ENCODE measurements around the gene CAMK1D. TPM values are rescaled to one million over a fixed set of nuclear protein-coding genes. Genes with fewer than 3 reads are reported as not detected.

CAMK1D gene
- total RNA-seq, 1 donor from 2014 or later = 12.8 TPM

DNA sequence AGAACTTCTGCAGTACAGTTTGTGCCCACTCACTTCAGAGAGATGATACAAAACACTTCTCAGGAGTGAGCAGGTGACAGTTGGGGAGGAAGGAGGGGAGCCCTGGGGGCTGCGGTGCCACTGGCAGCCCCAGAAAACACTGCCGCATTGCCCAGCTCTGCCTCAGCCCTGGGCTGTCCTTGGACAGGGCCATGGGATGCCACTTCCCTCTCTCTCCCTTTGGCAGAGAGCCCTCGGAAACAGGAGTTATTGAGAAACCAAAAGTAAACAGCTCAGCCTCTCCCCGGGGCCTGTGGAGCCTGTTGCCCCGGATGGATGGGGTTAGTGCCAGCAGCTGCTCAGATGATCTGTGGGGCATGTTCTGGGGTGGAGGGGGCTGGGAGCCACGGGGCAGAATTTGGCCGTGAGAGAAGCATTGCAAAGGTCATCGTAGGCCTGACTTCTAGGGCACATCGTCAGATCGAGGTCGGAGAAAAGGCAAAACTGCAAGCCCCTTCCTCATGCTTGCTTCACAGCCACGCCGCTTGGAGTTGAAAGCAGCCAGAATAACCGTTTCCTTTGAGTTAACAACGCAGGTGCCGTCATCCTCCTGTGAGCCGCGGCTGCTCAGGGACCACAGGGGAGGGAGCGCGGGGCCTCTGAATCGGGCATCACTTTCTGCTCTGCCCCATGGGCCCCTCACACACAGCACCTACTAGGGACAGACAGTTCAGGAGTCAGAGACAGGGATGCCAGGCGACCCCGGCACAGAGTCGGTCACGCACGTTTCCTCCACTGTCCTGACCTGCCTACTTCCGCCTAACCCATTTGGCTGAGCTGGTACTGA, 256.4 kb downstream of the CAMK1D start:
- peaks cover 19% of the 10 kb centered on the region for H3K4me1 ChIP-seq
- no peaks in the 10 kb centered on the region for H3K9me3 ChIP-seq
- DNase-seq (ENCODE audit: extremely low spot score in 2 of 2) = peak in 1 of 2 donors; percentile 86
- peak overlapping the region; percentile 69 for H3K27ac ChIP-seq
- H3K4me3 ChIP-seq = peak overlapping the region; percentile 39 to 49
- no peaks in the 10 kb centered on the region for H3K27me3 ChIP-seq
- peak; percentile 35 to 76 for TF ChIP-seq POLR2AphosphoS5 (IDR thresholded peaks at IDR 0.05; ENCODE audit: insufficient read depth in 1 of 2, low read depth in 1 of 2)
- TF ChIP-seq, protein P1, sequence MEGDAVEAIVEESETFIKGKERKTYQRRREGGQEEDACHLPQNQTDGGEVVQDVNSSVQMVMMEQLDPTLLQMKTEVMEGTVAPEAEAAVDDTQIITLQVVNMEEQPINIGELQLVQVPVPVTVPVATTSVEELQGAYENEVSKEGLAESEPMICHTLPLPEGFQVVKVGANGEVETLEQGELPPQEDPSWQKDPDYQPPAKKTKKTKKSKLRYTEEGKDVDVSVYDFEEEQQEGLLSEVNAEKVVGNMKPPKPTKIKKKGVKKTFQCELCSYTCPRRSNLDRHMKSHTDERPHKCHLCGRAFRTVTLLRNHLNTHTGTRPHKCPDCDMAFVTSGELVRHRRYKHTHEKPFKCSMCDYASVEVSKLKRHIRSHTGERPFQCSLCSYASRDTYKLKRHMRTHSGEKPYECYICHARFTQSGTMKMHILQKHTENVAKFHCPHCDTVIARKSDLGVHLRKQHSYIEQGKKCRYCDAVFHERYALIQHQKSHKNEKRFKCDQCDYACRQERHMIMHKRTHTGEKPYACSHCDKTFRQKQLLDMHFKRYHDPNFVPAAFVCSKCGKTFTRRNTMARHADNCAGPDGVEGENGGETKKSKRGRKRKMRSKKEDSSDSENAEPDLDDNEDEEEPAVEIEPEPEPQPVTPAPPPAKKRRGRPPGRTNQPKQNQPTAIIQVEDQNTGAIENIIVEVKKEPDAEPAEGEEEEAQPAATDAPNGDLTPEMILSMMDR (IDR thresholded peaks at IDR 0.05) = no peak
- intact Hi-C loops (cut with DNase I) = no loop called here
- H3K36me3 ChIP-seq = no peaks in the 10 kb centered on the region

DNA sequence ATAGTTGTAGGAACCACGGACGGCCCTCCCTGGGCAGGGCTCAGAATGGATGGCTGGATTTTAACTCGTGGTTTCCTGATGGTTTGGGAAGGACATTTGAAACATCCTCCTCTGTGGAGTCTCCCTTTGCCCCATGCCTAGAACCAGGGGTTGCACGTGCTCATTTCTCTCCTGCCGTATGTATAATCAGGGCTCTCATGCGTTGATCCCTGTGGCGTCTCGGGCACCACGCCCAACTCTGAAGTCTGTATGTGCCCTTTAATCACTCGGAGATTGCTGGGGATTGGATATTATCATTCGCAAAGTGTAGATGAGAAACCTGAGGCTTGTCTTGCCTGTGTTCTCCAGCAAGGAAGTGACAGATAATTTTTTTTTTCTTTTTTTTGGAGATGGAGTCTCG, 257.1 kb downstream of the CAMK1D start:
- peak overlapping the region; percentile 39 to 49 for H3K4me3 ChIP-seq
- TF ChIP-seq POLR2AphosphoS5 (IDR thresholded peaks at IDR 0.05; ENCODE audit: insufficient read depth in 1 of 2, low read depth in 1 of 2) = no peak
- TF ChIP-seq POLR2A (IDR thresholded peaks at IDR 0.05) = no peak
- TF ChIP-seq, protein P1 (IDR thresholded peaks at IDR 0.05) = no peak

DNA sequence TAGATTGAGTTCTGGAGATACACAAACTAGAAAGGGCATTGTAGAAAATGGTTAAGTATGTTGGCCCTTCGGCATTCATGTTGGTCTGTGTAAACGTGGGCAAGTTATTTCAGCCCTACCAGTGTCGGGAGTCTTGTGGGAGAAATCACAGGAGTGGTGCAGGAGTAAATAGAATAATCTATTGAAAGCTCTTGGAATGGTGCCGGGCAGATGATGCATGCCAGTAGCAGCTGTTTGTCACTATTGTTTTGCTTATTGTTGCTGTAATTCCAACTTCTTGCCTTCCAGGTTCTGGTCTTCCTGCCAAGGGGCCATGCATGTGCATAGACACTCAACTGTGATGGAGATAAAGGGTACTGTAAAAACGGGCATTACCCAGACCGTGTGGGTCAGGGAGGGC, 259.4 kb downstream of the CAMK1D start:
- intact Hi-C loops (cut with DNase I) = no loop called here
- no peaks in the 10 kb centered on the region for H3K27me3 ChIP-seq
- peaks cover 19% of the 10 kb centered on the region for H3K4me1 ChIP-seq
- no peaks in the 10 kb centered on the region for H3K9me3 ChIP-seq
- no peak for DNase-seq (ENCODE audit: extremely low spot score in 2 of 2)
- TF ChIP-seq, protein P1 (IDR thresholded peaks at IDR 0.05) = no peak
- TF ChIP-seq POLR2AphosphoS5 (IDR thresholded peaks at IDR 0.05; ENCODE audit: insufficient read depth in 1 of 2, low read depth in 1 of 2) (no peak), POLR2A (IDR thresholded peaks at IDR 0.05) (no peak)
- H3K36me3 ChIP-seq = no peaks in the 10 kb centered on the region
- H3K4me3 ChIP-seq = no peak overlapping the region
- no peak overlapping the region for H3K27ac ChIP-seq

More for the DNA sequence above, 257.1 kb downstream of the CAMK1D start:
- Histone ChIP-seq H3K27ac (peak overlapping the region; percentile 69), H3K27me3 (no peaks in the 10 kb centered on the region), H3K36me3 (no peaks in the 10 kb centered on the region), H3K9me3 (no peaks in the 10 kb centered on the region), H3K4me1 (peaks cover 19% of the 10 kb centered on the region)
- intact Hi-C loops (cut with DNase I) = no loop called here
- no peak for DNase-seq (ENCODE audit: extremely low spot score in 2 of 2)

DNA sequence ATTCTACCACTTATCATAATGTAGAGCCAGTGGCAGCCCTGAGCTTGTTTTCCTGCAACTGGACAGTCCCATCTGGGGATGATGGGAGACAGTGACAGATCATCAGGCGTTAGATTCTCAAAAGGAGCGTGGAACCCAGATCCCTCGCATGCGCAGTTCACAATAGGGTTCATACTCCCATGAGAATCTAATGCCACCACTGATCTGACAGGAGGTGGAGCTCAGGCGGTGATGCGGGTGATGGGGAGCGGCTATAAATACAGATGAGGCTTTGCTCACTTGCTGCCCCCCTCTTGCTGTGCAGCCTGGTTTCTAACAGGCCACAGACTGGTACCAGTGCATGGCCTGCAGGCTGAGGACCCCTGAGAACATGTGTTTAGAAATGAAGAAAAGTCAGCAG, 260.1 kb downstream of the CAMK1D start:
- Histone ChIP-seq H3K36me3 (no peaks in the 10 kb centered on the region), H3K27ac (no peak overlapping the region), H3K9me3 (no peaks in the 10 kb centered on the region), H3K4me3 (no peak overlapping the region), H3K27me3 (no peaks in the 10 kb centered on the region), H3K4me1 (peaks cover 19% of the 10 kb centered on the region)
- TF ChIP-seq, protein P1 (IDR thresholded peaks at IDR 0.05) = no peak
- TF ChIP-seq POLR2AphosphoS5 (IDR thresholded peaks at IDR 0.05; ENCODE audit: insufficient read depth in 1 of 2, low read depth in 1 of 2) = no peak
- no peak for TF ChIP-seq POLR2A (IDR thresholded peaks at IDR 0.05)
- DNase-seq (ENCODE audit: extremely low spot score in 2 of 2) = no peak
- intact Hi-C loops (cut with DNase I) = no loop called here

DNA sequence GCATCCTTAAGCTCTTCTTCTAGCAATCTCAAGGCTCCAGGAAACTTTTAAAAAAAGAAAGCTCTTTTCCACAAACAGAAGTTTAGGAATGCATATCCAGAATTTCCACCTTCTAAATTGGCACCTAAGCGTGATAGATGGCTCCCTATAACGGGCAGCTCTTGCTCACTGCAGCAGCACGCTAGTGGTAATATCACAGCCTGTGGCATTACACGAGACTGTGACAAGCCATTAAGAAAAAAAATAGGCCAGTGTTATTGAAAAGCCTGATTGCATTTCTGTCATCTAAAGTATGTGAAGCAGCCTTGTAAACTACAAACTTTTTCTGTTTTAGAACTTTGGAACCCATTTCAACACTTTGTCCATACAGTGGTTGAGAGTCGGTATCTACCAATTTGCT, 263.8 kb downstream of the CAMK1D start:
- H3K36me3 ChIP-seq = no peaks in the 10 kb centered on the region
- H3K9me3 ChIP-seq = no peaks in the 10 kb centered on the region
- TF ChIP-seq POLR2A (IDR thresholded peaks at IDR 0.05) (no peak), POLR2AphosphoS5 (IDR thresholded peaks at IDR 0.05; ENCODE audit: insufficient read depth in 1 of 2, low read depth in 1 of 2) (no peak)
- TF ChIP-seq, protein P1 (IDR thresholded peaks at IDR 0.05) = no peak
- no peaks in the 10 kb centered on the region for H3K27me3 ChIP-seq
- intact Hi-C loops (cut with DNase I) = no loop called here
- no peak overlapping the region for H3K4me3 ChIP-seq
- H3K4me1 ChIP-seq = no peaks in the 10 kb centered on the region
- H3K27ac ChIP-seq = no peak overlapping the region
- no peak for DNase-seq (ENCODE audit: extremely low spot score in 2 of 2)
